Activated T-cell treated with anti-CD3 and anti-CD28 coated beads, Interleukin-2, amount 50 U/mL, for 4 hours (primary cell): ENCODE measurements around the gene MCF2. TPM values are rescaled to one million over a fixed set of nuclear protein-coding genes. Genes with fewer than 3 reads are reported as not detected.
"Not testable (repeated sequence)": the region's sequence is repeated elsewhere in the genome, so short reads cannot be mapped to it uniquely, and the experiment has no call there.

ENCODE experiments used
- ATAC-seq, 2 donors: fragments of 200-7000 bp; cut with Tn5 transposase; one replicate each; pipeline ENCODE4 v1.10.0; 2021
- DNase-seq: peaks from one replicate; pipeline ENCODE4 v3.0.0-alpha.2; 2020
- H3K27me3 Mint-ChIP-seq: one replicate; pipeline ENCODE4 v1.8.0; 2021; ENCODE audit warnings: low read depth, mixed read lengths
- H3K36me3 Mint-ChIP-seq: one replicate; pipeline ENCODE4 v1.8.0; 2022; ENCODE audit warnings: mixed read lengths; ENCODE audit not compliant: insufficient read depth
- H3K4me1 Mint-ChIP-seq: one replicate; pipeline ENCODE4 v1.8.0; 2021; ENCODE audit warnings: low read depth, mixed read lengths
- H3K4me3 Mint-ChIP-seq: one replicate; pipeline ENCODE4 v1.8.0; 2021; ENCODE audit warnings: mild to moderate bottlenecking, moderate library complexity, mixed read lengths
- H3K9me3 Mint-ChIP-seq: one replicate; pipeline ENCODE4 v1.8.0; 2021; ENCODE audit warnings: mixed read lengths
- total RNA-seq, 3 donors: library from RNA; stranded (reverse); gene quantifications; one replicate each; pipeline ENCODE4 v1.2.1, GENCODE V29; 2021

The MCF2 gene
- total RNA-seq, 3 donors from 2014 or later: 0.11 to 0.79 (median 0.13) TPM

DNA sequence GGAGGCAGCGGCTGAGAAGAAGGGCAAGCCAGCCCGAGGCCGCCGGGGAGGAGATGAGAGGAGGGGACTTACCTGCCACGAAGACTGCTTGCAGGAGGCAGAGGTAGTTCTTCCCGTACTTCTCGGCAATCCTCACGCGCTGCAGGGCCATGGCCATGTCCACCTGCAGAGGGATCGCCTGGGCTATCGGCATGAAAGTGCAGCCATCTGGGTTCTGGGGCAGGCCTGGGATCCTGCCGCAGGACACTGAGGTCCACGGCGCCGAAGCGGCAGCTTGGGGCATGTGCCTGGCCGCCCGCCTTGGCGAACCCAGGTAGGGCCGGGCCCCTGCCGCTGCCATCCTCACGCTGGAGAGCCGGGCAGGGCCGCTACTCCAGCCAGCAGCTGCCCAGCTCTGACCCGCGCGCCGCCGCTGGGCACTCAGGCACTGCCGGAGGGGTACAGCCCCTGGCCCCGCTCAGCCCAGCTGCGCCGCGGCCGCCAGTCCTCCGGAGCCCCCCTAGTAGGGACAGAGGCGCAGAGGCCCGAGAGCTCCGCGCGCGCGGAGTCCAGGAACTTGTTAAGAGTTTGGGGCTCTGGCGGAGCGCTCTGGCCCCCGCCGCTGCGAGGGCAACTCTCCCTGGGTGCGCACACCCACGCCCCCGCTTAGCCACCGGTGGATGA lies 16.0 kb downstream of the MCF2 start:
- ATAC-seq (no peak), DNase-seq (no peak)
- H3K4me3 Mint-ChIP-seq: no peak overlapping the region
- H3K36me3 Mint-ChIP-seq: no peaks in the 10 kb centered on the region
- no peaks in the 10 kb centered on the region for H3K4me1 Mint-ChIP-seq
- peaks cover 8% of the 10 kb centered on the region for H3K27me3 Mint-ChIP-seq
- H3K9me3 Mint-ChIP-seq: no peaks in the 10 kb centered on the region

DNA sequence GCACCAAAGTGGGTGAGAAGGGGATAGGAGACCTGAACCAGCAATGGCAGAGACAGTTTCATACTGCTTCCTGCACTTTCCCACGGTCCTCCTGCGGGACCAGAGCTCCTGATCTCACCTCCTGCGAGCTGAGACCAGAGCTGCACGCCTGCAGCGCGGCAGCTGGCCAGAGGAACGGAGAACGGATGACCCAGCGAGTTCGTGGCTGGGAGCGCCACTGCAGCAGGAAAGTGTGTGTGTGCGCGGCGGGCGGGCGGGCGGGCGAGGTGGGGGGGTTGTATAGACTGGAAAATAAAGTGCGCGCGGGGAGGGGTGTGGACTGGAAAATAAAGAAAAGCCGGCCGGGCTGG lies 16.5 kb downstream of the MCF2 start:
- DNase-seq (no peak), ATAC-seq (no peak)
- Mint-ChIP-seq H3K36me3 (no peaks in the 10 kb centered on the region), H3K27me3 (peaks cover 8% of the 10 kb centered on the region), H3K9me3 (no peaks in the 10 kb centered on the region), H3K4me3 (no peak overlapping the region), H3K4me1 (no peaks in the 10 kb centered on the region)

DNA sequence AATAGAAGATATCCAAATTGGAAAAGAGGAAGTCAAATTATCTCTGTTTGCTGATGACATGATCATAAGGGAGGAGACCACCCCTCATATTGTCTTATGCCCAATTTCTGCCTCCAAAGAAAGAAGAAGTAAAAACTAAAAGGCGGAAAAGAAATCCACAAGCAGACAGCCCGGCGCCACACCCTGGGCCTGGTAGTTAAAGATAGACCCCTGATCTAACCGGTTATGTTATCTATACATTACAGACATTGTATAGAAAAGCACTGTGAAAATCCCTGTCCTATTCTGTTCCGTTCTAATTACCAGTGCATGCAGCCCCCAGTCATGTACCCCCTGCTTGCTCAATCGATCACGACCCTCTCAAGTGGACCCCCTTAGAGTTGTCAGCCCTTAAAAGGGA lies 22.8 kb downstream of the MCF2 start:
- H3K27me3 Mint-ChIP-seq, H3K4me3 Mint-ChIP-seq, ATAC-seq, DNase-seq, H3K9me3 Mint-ChIP-seq, H3K4me1 Mint-ChIP-seq, H3K36me3 Mint-ChIP-seq: not testable (repeated sequence)

DNA sequence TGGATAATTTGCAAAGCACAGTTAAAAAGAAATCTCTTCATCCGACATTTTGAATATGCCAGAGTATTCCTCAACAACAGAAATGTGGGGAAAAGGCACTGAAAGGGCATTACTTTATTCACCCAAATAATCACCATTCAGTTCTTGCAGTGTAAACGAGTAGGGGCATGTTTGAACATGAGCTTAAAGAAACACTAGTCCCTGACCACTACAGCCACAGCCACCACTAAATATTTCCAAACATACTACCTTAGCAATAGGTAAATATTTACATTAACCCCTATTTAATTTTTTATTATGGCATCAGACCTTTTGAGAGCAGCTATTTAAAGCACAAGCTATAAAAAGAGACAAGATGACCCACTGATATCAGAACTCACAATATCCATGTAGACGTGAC lies 27.6 kb downstream of the MCF2 start:
- Mint-ChIP-seq H3K4me1 (no peaks in the 10 kb centered on the region), H3K4me3 (no peak overlapping the region), H3K27me3 (no peaks in the 10 kb centered on the region), H3K9me3 (peaks cover 8% of the 10 kb centered on the region), H3K36me3 (peaks cover 2% of the 10 kb centered on the region)
- no peak for ATAC-seq
- no peak for DNase-seq

DNA sequence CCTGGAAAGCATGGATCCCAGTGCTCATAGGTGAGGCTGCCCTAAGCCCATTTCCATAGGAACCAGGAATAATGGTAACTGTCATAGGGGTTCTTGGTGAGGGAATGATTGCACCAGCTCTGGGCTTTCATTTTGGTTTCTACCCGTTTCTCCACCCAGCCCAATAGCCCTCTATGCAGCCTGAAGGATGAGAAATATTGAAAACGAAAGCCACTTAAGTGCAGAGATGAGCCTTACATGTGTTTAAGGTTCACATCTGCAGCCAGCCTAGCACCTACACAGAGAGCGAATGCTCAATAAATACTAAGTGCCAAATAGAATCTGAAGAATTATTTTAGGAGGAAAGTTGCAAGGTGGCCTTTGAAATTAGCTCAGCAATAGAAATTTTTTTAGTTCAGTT lies 60.4 kb downstream of the MCF2 start:
- no peak overlapping the region for H3K4me3 Mint-ChIP-seq
- H3K9me3 Mint-ChIP-seq: no peaks in the 10 kb centered on the region
- no peaks in the 10 kb centered on the region for H3K36me3 Mint-ChIP-seq
- ATAC-seq (no peak), DNase-seq (no peak)
- H3K27me3 Mint-ChIP-seq: no peaks in the 10 kb centered on the region
- no peaks in the 10 kb centered on the region for H3K4me1 Mint-ChIP-seq

DNA sequence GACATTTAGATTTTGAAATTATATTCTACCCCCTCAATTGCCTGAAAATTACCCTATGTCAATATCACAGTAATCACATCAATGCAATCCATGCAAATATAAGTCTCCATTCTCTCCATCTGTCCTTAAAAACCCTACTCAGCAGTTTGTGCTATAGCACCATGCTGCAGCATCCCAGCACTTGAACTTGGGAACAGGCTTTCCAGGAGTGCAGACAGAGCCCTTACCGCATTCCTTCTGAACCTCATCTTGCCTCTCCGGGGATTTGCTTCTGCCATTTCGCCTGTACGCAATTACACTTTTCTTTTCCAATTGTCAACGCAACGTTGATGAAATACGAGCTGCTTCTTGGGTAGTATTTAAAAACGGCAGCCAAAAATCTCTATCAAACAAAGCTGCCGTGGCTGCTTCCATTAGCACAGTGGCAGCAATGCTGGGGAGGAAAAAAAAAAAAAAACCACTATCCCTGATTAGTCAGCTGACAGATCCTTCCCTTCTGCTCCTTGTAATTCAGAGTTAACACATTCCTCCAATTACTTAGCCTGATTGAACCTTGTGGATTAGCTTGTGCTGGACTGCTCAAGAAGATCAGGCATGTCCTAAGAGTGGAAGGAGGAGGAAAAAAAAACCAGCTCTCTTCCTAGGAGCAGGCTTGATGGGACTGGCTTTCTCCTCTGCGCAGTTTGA lies 65.6 kb downstream of the MCF2 start:
- no peak for ATAC-seq
- Mint-ChIP-seq H3K36me3 (no peaks in the 10 kb centered on the region), H3K27me3 (no peaks in the 10 kb centered on the region), H3K4me3 (no peak overlapping the region), H3K4me1 (no peaks in the 10 kb centered on the region), H3K9me3 (no peaks in the 10 kb centered on the region)
- DNase-seq: no peak

DNA sequence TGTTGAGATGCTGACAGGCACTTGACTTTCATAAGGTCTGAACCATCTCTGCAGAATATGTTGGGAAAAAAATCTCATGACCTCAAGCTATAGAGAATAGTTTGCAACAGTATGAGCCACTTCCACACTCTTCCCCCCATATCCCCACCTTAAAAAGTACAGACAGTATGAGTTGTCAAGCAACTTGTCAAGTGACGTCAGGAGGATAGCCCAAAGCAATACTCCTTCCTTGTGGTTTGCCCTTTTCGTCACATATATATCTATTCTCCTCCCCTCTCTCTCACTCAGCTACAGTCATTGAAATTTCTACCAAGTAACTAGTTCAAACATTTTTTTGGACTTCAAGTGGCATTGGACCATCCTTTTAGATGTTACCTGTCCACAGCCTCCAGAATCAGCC lies 67.7 kb downstream of the MCF2 start:
- DNase-seq: no peak

DNA sequence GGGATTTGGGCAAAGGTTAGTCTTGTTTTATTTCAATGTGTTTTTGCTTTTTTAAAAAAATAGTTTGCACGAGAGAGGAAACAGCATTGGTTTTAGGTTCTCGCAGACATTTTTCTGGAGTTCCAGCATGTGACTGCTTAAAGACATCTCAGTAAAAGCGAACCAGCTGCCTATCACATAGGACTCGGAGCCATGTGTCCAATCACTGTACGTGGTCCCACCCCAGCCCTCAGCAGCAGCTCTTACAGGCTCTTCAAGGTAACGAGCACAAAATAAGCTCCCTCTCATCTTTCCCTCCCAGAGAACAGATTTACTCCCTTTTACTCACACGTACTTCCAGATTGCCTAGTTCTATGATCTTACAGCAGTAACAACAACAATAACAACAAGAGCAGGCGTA lies 68.7 kb downstream of the MCF2 start:
- Mint-ChIP-seq H3K9me3 (no peaks in the 10 kb centered on the region), H3K36me3 (no peaks in the 10 kb centered on the region), H3K27me3 (no peaks in the 10 kb centered on the region), H3K4me1 (no peaks in the 10 kb centered on the region), H3K4me3 (no peak overlapping the region)
- no peak for DNase-seq
- ATAC-seq: no peak

More for the DNA sequence above, 67.7 kb downstream of the MCF2 start:
- Mint-ChIP-seq H3K36me3 (no peaks in the 10 kb centered on the region), H3K4me3 (no peak overlapping the region), H3K27me3 (no peaks in the 10 kb centered on the region), H3K9me3 (no peaks in the 10 kb centered on the region), H3K4me1 (no peaks in the 10 kb centered on the region)
- ATAC-seq: no peak

DNA sequence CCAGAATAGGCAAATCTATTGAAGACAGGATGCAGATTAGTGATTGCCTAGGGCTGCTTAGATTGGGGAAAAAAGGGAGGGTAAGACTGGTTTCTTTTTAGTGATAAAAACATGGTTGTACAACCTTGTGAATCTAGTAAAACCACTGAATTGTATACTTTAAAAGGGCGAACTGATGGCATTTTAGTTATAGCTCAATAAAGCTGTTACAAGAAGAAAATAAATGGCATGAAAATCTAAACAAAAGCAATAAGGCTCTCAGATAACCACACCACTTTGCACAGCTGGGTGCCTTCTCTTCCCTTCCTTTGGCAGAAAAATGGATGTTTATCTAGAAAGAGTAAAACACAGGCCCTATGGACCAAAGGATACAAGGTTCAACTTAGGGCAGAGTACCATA lies 107.9 kb downstream of the MCF2 start:
- ATAC-seq: no peak
- Mint-ChIP-seq H3K4me3 (no peak overlapping the region), H3K4me1 (no peaks in the 10 kb centered on the region), H3K27me3 (no peaks in the 10 kb centered on the region), H3K9me3 (peaks cover 5% of the 10 kb centered on the region), H3K36me3 (peaks cover 1% of the 10 kb centered on the region)
- no peak for DNase-seq

DNA sequence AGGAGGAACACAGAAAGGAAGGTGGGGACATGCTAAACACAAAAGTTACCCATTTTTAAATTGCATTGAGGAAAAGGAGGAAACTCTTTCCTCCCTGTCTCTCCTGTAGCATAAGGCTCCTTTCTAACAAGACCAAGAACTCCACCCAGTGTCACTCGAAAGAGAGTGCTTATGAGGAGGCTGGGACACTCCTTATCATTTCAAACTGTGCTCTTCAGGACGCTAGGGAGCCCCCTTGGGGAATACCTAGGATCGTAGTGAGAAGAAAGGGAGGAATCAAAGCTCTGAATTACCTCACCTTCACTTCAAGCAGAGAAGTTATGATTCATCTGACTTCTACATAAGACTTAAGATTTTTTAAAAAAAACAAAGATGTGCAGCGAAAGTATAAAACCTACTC lies 111.9 kb downstream of the MCF2 start:
- Mint-ChIP-seq H3K9me3 (peaks cover 5% of the 10 kb centered on the region), H3K4me3 (no peak overlapping the region), H3K27me3 (no peaks in the 10 kb centered on the region), H3K4me1 (no peaks in the 10 kb centered on the region), H3K36me3 (peaks cover 1% of the 10 kb centered on the region)
- DNase-seq (no peak), ATAC-seq (no peak)

DNA sequence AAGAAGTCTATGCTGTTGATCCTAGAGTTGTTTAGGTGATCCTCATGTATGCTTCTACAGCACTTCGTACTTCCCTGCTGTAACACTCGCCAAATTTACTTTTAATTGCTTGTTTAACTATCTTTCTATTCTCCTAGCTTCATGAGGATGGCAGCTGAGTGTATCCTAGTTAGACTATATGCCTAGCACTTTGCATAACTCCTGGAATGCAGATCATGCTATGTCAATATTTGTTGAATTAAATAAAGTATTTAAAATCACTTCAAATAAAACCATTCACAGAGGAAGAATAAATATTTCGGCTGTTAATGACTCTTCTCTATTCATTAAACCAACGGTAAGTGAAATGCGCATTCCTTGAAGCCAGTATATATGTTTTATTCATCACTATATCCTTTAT lies 122.4 kb downstream of the MCF2 start:
- no peak for ATAC-seq
- DNase-seq: no peak

DNA sequence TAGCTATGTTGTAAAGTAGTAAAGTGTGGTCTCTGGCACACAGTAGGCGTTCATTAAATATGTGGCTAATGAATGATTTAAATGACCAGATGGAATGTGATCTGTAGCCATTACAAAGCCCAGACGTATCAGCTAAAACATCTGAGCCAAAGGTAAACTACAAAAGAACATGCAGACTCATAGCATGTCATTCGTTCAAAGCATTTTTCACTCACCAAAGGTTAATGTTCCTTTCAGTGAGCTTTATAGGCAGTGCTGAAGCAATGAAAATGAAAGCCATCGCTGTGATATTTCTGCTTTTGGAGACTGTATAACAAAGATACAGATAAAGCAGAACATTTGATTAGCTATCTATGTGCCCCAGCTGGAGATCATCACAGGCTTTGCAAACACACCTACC lies 126.9 kb downstream of the MCF2 start:
- H3K27me3 Mint-ChIP-seq: no peaks in the 10 kb centered on the region
- H3K4me1 Mint-ChIP-seq: no peaks in the 10 kb centered on the region
- ATAC-seq (no peak), DNase-seq (no peak)
- no peaks in the 10 kb centered on the region for H3K9me3 Mint-ChIP-seq
- H3K36me3 Mint-ChIP-seq: no peaks in the 10 kb centered on the region
- H3K4me3 Mint-ChIP-seq: no peak overlapping the region

More for the DNA sequence above, 122.4 kb downstream of the MCF2 start:
- Mint-ChIP-seq H3K27me3 (no peaks in the 10 kb centered on the region), H3K4me3 (no peak overlapping the region), H3K36me3 (no peaks in the 10 kb centered on the region), H3K9me3 (no peaks in the 10 kb centered on the region), H3K4me1 (no peaks in the 10 kb centered on the region)

DNA sequence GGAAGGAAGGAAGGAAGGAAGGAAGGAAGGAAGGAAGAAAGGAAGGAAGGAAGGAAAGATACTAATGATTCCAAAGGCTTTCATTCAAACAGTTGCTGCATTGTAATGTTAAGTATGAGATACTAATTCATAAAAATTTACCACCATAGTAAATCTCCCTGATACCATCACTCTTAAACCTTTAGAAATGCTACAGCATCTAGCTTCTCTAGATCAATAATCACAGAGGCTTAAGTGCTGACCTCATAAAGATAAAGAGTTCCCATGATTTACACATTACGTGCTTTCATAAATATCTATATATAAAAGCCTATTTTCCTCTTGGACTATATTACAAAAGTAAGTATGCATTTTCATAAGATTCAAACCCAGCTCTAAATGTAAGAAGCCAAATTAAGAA lies 141.0 kb downstream of the MCF2 start:
- H3K27me3 Mint-ChIP-seq: peaks cover 2% of the 10 kb centered on the region
- DNase-seq (no peak), ATAC-seq (no peak)
- H3K4me1 Mint-ChIP-seq: no peaks in the 10 kb centered on the region
- H3K36me3 Mint-ChIP-seq: no peaks in the 10 kb centered on the region
- no peaks in the 10 kb centered on the region for H3K9me3 Mint-ChIP-seq
- no peak overlapping the region for H3K4me3 Mint-ChIP-seq

DNA sequence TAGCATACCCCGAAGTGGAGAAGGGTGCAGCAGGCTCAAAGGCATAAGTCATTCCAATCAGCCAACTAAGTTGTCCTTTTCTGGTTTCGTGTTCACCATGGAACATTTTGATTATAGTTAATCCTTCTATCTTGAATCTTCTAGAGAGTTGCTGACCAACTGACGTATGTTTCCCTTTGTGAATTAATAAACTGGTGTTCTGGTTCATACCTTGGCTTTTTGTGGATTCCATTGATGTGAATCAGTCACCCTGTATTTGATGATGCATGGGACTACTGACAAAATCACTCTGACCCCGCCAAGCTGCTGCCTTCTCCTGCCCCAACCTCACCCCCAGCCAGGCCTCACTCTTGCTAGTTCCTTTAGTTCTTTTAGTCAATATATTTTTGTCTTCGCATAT lies 144.7 kb downstream of the MCF2 start:
- peaks cover 3% of the 10 kb centered on the region for H3K27me3 Mint-ChIP-seq
- ATAC-seq: no peak
- no peaks in the 10 kb centered on the region for H3K4me1 Mint-ChIP-seq
- no peak for DNase-seq
- no peaks in the 10 kb centered on the region for H3K36me3 Mint-ChIP-seq
- H3K9me3 Mint-ChIP-seq: no peaks in the 10 kb centered on the region
- no peak overlapping the region for H3K4me3 Mint-ChIP-seq

DNA sequence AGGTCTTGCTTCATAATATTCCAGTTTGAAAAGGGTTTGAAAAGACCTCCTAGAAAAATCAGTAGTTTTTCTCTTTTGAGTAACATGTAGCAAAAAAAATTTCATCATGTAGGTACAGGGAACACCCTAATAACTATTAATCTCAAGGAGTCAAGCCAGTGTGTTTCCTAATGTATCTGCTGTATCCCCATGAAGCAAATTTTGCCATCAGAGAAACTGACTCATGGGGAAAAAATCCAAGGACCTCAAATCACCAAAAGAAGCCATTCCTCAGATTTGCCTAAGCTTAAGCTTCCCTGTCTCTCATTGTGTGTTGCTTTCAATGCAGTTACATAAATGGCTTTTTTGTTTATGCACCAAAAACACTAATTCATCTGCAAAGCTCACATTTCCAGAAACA lies 147.7 kb downstream of the MCF2 start:
- H3K36me3 Mint-ChIP-seq: no peaks in the 10 kb centered on the region
- no peaks in the 10 kb centered on the region for H3K9me3 Mint-ChIP-seq
- no peaks in the 10 kb centered on the region for H3K4me1 Mint-ChIP-seq
- peaks cover 4% of the 10 kb centered on the region for H3K27me3 Mint-ChIP-seq
- DNase-seq (no peak), ATAC-seq (no peak)
- H3K4me3 Mint-ChIP-seq: no peak overlapping the region
